ENCODE data around the gene TUBA4B.

- TF ChIP-seq POLR2A (IDR thresholded peaks at IDR 0.05; ENCODE audit: low read depth, low read length) (no peak), TAF1 (IDR thresholded peaks at IDR 0.05; ENCODE audit: low read depth, low read length) (no peak), PAX5 (IDR thresholded peaks at IDR 0.05; ENCODE audit: insufficient read depth, low read length, severe bottlenecking) (no peak), POLR2AphosphoS5 (IDR thresholded peaks at IDR 0.05; ENCODE audit: low read depth, low read length) (no peak)
Measured at GRCh38 chr2:219204425-219205164, 48.4 kb upstream of the TUBA4B start.
